ENCODE results near the gene MAGI1. TPM values are rescaled to one million over a fixed set of nuclear protein-coding genes. Genes with fewer than 3 reads are reported as not detected.

The MAGI1 gene
- total RNA-seq, 1 donor: 13.0 TPM

- no peak overlapping the region for H3K4me3 ChIP-seq (ENCODE audit: low read depth, low read length)
- peak; percentile 9 for TF ChIP-seq CTCF (IDR thresholded peaks at IDR 0.05; ENCODE audit: insufficient read depth, low read length)
- no peak for DNase-seq (ENCODE audit: low read depth)
These were observed 704.6 kb downstream of the MAGI1 start for GRCh38 chr3:65334045-65334665.

- no peak overlapping the region for H3K4me3 ChIP-seq (ENCODE audit: low read depth, low read length)
- TF ChIP-seq CTCF (IDR thresholded peaks at IDR 0.05; ENCODE audit: insufficient read depth, low read length): no peak
- DNase-seq (ENCODE audit: low read depth): no peak
These were observed 707.0 kb downstream of the MAGI1 start for GRCh38 chr3:65331730-65332129.

- H3K4me3 ChIP-seq (ENCODE audit: low read depth, low read length): peak overlapping the region; percentile 19
- peak; percentile 58 for DNase-seq (ENCODE audit: low read depth)
- TF ChIP-seq CTCF (IDR thresholded peaks at IDR 0.05; ENCODE audit: insufficient read depth, low read length): no peak
These were observed 708.6 kb downstream of the MAGI1 start for GRCh38 chr3:65330072-65330471.

- TF ChIP-seq CTCF (IDR thresholded peaks at IDR 0.05; ENCODE audit: insufficient read depth, low read length): no peak
- H3K4me3 ChIP-seq (ENCODE audit: low read depth, low read length): no peak overlapping the region
- no peak for DNase-seq (ENCODE audit: low read depth)
These were observed 710.6 kb downstream of the MAGI1 start for GRCh38 chr3:65328148-65328547.

- DNase-seq (ENCODE audit: low read depth): no peak
- no peak for TF ChIP-seq CTCF (IDR thresholded peaks at IDR 0.05; ENCODE audit: insufficient read depth, low read length)
- H3K4me3 ChIP-seq (ENCODE audit: low read depth, low read length): no peak overlapping the region
These were observed 712.1 kb downstream of the MAGI1 start for GRCh38 chr3:65326574-65326973.

- no peak overlapping the region for H3K4me3 ChIP-seq (ENCODE audit: low read depth, low read length)
- no peak for TF ChIP-seq CTCF (IDR thresholded peaks at IDR 0.05; ENCODE audit: insufficient read depth, low read length)
- DNase-seq (ENCODE audit: low read depth): no peak
These were observed 715.8 kb downstream of the MAGI1 start for GRCh38 chr3:65322910-65323309.

GRCh38 chr3:65318231-65318630 lies 720.5 kb downstream of the MAGI1 start:
- H3K4me3 ChIP-seq (ENCODE audit: low read depth, low read length): no peak overlapping the region
- TF ChIP-seq CTCF (IDR thresholded peaks at IDR 0.05; ENCODE audit: insufficient read depth, low read length): no peak
- DNase-seq (ENCODE audit: low read depth): no peak
